Activated CD4-positive, alpha-beta T cell treated with anti-CD3 and anti-CD28 coated beads, Interleukin-2, amount 50 U/mL, for 48 hours (primary cell): Measurements from ENCODE around the gene TRERF1.

Source experiments
- DNase-seq, 2 experiments: peaks; one replicate each; pipeline ENCODE4 v3.0.0-alpha.2; 2020

TRERF1 gene

DNA sequence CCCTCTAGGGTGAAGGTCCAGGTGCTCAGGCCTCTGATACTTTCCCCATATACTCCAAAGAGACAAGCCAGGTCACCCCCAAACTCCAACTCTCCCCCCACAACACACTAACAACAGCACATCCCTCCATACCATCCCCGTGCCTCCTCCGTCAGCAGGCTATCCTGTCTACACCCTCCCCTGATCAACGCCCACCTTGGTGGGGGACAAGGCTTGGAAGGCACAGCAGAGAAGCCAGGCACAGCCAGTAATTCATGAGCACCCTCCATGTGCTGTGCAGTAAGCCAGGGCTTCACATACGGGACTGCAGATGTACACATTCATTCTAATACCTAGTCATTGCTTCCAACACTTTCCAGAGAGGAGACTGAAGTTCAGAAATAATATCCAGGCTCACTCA, 57.6 kb downstream of the TRERF1 start:
- peak in 1 of 2 experiments; percentile 4 for DNase-seq

DNA sequence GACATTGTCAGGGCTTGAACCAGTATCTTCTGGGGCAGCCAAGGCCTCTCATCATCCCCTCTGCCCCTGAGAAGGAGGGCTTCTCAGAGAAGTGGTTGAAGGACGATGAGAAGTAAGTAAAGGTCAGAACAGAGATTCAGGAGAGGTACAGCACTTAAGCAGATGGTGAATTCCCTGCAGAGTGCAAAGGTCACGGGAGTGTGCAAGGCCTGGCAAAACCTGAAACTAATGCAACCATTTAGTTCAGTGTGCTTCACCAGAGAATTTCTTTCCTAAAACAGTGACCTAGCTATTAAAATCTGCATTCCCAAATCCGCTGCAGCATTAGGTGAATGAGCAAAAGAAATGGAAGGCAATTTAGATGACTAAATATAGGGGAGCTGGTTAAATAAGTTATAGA, 58.4 kb downstream of the TRERF1 start:
- DNase-seq = peak in 1 of 2 experiments; percentile 3

DNA sequence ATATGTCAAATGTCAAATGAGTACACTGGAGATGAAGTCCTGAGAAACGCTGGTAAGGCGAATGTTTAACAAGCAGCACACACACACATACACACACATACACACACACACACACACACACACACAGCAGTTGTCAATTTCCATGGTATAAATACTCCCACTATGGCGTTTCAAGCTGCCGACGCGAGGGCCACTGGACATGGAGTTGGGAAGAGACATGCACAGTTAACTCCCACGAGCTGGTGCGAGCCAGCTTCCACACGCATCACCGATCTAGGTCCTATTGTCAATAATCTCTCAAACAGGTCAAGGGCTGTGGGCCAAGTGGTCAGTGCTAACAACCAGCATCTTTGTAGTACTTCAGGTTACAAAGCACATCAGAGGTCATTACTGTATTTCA, 58.9 kb downstream of the TRERF1 start:
- peak in 1 of 2 experiments; percentile 3 for DNase-seq

DNA sequence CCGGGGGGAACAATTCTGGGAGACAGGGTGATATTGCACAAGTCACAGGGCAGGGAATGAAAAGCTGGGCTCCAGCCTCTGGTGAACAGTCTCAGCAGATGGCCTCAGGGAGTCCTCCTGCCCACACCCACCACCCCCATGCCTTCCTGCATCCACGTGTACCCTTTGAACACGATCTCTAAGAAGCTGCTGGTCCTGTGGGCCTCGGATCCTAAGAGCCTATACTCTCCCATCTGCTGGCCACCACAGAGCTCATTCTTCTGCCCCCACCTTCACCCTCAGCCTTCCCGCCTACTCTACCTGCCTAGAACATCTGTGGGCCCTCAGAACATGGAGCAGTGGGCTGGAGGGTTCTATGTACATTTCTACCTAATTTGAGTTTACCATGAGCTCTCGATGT, 60.3 kb downstream of the TRERF1 start:
- DNase-seq = peak in 1 of 2 experiments; percentile 7

DNA sequence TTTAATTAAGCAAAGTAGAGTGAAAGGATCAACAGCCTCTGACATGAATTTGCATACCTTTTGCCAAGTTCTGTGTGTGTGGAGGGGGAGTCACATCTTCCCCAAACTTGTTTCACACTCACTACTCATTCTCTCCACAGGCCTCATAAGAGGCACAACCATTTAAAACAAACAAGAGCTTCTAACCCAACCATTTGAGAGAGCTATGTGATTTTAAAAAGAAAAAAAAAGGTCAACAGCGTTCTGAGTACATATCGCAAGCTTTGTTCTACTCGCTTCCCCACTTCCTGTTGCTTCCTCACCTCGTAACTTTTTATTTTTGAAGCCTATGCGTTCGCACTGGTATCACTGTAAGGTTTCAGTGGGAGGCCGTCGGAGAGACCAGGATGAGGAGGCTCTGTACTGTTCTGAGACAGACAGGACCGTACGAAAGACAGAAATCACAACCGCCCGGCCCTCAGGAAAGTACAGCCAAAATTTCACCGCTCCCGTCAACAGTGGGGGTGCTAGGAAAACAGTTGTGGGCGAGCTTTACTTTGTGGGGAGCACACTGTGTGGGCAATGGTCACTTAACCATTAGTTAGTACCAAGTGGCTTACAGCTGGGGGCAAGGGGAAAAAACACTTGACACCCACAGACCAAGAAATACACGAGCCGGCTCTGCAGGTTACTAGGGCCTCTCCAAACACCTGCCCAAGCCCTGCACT, 61.3 kb downstream of the TRERF1 start:
- DNase-seq = peak; percentile 73 to 83

DNA sequence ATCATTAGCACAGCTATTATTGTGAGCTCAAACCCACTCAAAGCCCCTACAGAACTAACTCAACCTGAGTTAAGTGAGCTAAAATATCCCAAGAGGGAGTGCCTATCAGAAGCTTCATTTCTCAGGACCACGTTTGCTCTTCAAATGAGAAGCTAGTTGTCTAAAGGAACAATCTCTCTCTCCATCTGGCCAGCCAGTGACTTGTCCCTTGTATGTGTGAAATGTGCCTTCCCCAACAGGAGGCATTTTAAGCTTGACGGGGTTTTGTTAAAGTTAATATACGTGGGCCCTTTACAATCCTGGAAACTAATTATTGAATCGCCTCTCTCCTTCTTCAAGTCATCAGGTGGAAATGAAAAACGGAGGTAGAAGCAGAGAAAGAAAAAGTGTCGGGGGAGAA, 62.0 kb downstream of the TRERF1 start:
- DNase-seq = no peak

DNA sequence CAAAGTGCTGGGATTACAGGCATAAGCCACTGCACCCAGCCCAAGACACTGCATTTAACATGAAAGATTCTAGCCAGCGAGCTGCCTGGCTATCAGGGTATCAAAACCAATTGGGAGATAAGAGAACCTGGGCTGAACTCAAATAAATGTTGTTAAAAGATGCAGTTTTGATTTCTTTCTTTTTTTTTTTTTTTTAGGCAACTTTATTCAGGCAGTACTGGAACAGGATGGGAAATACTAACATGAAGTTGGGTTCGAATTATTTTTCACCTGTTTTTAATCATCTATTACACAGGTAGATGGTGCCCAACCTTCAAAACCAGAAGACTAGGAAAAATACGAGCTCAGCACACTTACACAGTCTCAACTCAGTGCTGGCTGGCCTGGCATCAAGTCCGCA, 63.7 kb downstream of the TRERF1 start:
- no peak for DNase-seq

DNA sequence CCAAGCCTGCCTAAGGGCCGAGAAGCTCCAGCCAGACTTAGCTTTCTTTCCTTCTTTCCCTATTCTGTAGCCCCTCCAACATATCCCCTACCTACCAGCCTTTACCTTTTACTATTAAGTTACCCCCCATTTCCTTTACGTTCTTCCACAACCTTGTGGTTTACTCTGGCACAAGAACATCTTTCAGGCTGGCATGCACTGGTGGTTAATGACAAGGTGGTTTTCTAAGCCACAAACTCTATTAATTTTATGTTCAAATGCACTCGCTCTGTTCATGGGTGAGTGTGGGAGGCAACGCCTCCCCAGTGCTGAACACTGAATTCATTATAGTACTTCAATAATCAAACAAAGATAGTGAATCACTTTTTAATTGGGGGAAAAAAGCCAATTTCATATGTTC, 64.4 kb downstream of the TRERF1 start:
- DNase-seq = no peak

DNA sequence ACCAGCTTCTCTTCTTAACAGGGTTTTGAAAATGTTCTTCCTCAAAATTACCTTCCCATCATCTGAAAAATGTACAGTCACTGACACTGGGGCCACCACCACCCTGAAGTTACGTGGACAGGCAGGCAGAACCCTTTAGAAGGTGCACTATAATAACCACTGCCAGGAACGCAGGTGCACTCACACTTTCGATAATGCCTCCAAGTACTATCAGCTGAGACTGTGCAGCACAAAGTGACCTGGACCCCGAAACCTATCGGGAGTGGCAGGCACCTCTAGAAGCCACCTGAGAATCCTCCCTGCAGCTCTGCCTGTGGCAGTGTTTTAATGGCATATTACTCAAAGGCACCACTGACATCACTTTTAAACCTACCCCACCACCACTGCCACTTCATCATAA, 66.4 kb downstream of the TRERF1 start:
- DNase-seq = no peak

DNA sequence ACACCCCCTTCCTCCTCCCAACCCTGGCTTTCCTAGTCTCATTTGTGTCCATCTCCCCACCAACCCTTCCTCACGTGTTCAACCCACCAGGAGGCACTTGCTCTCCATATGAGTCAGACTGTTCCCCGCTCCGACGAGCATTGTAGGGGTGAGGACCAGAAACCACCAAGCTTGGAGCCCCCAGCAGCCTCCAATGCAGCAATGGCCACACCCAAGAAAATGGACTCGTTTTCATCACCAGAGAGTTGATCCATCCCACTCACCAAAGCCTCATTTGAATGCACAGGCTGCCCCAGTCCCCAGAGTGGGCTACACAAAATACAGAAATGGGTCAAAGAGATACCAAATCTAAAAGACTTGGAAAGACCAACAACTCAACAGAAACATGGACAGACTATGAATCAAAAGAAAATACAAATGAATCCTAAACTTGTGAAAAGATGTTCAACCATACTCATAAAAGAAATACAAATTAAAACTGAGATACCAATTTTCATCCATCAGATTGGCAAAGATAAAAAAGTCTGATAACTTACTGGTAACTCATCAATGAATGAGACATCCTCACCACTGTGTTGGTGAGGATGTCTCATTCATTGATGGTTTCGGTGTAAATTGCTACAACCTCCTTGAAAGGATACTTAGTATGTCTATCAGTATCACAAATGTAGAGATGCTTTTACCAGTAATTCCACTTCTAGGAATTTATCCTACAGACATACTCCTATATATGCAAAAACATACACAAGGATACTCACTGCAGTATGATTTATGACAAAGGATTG, 68.1 kb downstream of the TRERF1 start:
- DNase-seq = peak; percentile 34 to 52

DNA sequence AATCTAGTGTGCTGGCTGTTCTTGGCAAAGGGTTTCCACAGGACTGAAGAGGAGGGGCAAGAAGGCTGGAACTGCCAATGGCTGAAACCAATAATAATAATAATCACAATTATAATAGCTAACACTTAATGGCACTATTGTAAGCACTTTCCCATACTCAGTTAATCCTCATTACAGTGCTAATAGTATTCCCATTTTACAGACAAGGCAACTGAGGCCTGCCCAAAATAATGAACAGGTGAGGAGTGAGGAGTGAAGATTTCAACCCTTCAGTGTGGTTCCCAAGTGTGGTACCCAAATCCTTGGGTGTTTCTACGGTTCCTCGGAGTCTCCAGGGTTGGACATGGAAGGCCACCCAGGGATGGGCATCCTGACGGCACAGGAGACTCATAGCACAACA, 69.9 kb downstream of the TRERF1 start:
- no peak for DNase-seq

DNA sequence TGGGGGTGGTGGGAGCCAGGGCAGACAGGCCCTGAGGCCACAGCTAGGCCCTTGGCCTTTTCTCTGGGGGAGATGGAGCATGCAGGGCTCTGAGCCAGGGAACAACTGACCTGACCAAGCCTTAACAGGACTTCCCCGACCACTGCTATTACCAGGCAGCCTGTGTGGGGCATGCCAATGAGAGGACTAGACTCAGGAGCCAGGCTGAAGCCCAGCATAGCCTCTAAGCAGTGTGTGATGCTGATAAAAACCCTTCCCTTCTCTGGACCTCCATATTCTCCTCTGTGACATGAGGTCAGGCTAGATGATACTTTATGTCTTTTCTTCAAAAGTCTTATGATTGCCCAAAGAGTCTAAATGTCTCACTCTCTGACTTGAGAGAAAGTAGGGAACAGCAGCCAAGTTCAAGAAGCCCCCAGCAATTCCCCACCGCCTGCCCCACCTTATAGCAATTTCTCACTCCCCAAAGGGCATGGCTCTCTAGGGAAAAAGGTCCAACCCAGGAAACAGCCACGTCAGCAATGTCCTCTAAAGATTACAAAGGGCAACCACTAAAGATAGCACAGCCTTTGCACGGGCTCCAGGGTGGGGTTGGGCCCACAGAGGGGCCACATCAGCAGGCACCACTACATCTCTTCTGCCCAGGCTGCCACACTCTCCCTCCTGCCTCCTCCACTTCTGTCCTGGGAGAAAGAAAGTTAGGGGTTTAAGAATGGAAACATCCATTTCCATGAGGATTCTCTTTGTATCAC, 71.3 kb downstream of the TRERF1 start:
- DNase-seq = no peak

DNA sequence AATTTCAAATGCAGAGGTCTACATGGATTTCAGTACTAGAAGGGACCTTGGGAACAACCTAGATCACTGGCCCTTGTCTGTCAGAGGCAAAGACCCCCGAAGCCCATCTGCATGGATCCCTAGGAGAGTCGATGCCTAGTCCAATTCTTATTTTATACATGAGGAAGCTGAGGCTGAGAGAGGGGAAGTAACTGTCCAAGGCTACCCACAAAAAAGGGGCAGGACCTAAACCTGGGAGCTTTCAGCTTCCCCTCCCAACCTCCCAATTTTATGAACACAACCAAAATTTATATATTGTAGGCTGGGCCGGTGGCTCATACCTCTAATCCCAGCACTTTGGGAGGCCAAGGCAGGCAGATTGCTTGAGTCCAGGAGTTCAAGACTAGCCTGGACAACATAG, 73.2 kb downstream of the TRERF1 start:
- DNase-seq = no peak

DNA sequence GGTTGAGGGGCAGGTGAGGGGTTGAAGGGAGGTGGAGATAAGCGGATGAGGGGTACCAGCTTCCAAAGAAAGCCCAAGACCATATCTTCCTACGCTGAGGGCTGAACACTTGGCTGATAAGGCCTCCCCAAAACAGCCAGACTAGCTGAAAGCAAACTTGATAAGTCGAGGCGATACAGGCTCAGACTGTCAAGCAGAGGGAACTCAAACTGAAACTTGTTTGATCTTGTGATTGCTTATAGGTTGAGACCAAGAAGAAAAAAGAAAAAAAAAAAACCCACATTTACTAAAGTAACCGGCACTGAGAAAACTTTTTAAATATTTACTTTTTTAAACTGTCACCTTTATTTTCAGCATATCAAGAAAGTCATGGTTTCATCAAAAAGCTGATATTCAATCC, 73.6 kb downstream of the TRERF1 start:
- DNase-seq = peak in 1 of 2 experiments; percentile 31

DNA sequence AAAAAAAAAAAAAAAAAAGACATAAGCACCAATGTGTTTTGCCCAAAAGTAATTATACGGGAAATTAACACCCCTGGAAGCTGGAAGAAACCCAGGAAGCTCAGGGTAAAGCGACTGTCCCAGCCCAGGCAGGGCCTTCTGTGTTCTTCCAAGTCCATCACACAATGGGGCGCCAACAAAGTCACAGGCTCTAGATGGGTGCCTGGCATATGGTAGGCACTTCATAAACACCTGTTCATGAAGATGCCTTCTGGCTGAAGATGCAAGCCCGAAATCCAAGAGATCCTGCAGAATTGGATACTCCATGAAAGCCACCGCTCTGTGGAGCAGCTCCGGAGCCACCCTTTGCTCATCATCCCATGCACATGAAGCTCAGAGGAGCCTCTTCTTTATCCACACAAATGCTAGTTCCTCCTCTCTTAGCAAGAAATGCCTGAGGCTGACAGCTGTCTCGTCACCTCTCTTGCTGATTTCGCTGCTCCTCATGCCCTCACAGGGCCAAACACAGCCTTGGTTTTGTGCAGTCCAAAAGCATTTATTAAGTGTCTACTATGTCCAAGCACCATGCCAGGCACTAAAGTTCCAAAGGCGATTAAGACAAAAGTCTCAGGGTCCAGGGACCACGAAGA, 76.6 kb downstream of the TRERF1 start:
- no peak for DNase-seq

DNA sequence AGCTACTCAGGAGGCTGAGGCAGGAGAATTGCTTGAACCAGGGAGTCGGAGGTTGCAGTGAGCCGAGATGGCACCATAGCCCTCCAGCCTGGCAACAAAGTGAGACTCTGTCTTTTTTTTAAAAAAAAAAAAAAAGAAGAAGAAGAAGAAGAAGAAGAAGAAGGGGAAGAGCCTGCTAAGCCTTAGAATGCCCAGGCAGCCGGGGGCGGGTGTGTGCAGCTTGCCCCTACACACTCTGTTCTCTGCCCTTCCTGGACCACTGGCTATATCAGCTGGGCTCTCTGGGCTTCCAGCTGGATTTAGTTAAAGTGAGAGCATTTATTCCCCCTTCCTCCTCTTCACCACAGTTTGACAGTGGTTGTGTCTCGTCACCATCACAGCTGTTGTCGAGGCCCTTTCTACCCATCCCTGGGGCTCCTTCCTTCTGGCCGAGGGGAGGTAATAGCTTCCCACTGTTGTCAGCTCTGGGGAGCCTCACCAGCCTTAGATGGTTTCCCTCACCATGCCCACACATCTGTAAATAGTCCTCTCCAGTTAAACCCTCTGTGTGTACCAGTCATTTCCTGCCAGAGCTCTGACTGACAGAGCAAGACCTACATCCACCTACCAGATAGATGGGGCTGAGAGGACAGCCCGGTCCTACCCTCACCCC, 77.6 kb downstream of the TRERF1 start:
- DNase-seq = no peak

DNA sequence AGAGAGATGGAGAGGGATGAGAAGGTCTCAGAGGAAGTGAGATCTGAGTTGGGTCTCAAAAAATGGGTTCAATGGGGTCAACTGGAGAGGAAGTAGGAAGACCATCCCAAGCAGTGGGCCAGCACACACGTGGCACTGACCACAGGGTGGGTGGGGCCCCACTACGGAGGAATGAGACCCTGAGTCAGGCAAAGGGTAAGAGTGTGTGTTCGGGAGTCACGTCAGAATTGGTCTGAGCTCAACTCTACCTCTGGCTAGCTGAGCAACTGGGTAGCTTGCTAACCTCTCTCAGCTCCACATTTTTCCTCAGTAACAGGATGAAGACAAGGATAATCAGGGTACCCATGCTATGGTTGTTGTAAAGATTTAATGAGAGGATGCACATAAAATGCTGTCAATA, 79.0 kb downstream of the TRERF1 start:
- no peak for DNase-seq

DNA sequence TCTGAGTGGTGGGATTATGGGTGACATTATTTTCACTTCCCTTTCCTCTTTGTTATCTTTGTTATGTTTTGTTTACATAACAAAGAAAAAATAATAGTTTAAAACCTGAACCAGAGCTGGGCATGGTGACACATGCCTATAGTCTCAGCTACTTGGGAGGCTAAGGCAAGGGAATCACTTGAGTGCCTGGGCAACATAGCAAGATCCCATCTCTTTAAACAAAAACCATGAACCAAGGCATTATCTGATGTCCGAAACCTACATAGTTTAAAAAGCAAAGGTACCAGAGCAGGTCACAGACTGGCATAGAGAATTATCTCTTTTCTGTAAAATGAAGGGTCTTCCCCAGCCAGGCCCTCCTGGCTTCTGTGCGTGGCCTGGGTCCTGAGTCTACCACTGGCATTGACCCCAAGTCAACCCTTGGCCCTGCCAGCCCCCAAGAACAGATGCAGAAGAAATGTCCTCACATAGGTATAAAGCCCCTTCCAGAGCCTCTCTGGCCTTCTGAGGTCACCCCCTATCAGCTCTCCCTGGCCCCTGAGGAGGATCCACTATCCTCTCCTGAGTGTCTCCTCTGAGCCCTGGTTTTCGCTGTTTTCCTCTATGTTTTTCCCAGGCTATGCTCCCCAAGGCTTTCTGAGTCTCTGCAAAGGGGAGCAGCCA, 81.3 kb downstream of the TRERF1 start:
- DNase-seq = no peak

DNA sequence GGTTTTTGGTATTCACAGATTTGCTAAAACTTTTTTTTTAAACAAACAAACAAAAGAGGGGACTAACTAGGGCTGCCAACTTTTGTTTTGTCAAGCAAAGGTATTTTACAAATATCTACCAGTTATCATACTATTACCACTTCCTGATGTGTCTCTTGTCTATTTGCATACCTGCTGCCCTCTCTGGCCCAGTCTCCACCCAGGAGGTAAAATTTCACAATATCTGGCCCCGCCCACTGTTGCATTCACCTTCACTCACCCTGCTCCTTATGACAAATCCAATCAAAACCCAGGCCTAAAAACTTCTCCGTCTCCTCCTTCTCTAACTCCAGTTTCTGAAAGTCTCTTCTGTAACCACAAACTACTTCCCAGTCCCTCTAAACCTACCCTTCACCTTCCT, 82.2 kb downstream of the TRERF1 start:
- peak in 1 of 2 experiments; percentile 55 for DNase-seq

DNA sequence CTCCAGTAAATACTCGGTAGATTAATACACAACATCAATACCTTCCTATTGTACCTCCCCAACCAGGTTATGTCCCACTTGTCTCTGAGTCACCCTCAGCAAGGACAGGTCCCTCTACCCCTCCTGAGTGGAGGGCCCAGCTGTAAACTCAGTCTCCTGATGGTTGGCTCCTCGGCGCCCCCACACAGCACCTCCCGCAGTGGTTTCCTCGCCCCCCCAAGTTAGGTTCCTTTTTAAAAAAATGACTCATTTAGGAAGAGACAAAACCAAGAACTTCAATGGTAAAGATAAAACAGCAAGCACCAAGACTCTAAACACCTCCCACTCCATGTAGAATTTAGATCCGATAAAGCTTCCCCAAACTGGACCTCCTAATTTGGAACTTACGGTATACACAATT, 83.5 kb downstream of the TRERF1 start:
- DNase-seq = peak; percentile 60 to 74

DNA sequence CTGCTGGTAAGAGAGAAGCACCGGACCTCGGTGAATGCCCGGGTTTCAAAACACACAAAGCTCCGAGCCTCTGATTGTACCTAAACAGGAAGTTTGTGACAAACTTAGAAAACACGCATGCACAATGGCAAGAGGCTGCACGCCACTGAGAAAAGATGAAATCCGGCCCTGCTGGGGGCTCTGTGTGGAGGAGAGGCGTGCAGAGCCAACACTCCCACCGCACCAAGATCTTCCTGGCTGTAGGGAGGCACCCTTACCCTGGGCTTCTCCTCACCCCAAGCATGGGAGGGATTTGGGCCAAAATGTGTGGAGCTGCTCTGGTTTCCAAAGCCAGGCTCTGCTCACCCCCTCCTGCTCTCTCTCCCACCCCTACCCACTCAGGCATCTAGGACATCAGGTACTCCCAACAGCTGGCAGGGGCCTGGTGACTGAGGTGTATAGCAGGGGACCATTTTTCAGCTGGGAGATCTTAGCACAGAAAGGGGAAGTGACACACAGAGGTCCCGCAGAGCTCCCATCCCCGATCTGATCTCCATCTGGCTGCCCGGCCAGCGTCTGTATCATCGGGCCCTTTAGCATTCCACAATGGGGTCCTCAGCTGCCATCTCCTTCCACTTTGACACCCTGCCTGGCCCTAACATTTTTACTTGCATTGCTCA, 84.2 kb downstream of the TRERF1 start:
- peak in 1 of 2 experiments; percentile 34 for DNase-seq

DNA sequence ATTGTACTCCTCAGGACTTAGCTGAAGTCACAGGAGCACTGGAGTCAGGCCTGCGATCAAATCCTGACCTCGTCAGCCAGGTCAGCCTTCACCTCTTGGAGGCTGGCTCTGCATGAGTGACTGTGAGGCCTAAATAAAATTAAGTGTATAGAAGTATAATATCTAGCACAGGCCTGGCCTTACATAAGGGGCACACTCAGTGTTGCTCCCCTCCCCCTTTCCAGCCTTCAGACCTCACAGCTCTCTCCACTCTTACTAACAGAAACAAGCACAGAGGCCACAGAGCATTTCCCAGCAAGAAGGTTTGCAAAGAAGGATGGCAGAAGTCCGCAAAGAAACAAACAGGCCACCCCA, 84.8 kb downstream of the TRERF1 start:
- no peak for DNase-seq
